H1 (cell line): ENCODE measurements around the gene PTAR1. TPM values are rescaled to one million over a fixed set of nuclear protein-coding genes. Genes with fewer than 3 reads are reported as not detected.

Source experiments
- CEBPB ChIP-seq: IDR thresholded peaks from 2 replicates; pipeline ENCODE4 v1.6.1; 2012; ENCODE audit warnings: low read depth, low read length
- CHD7 ChIP-seq: fragments of 300-600 bp; sonication (generic); IDR thresholded peaks from 2 replicates; pipeline ENCODE4 v1.7.1; 2012; ENCODE audit warnings: low read length, moderate library complexity, mild to moderate bottlenecking, inconsistent platforms; ENCODE audit not compliant: insufficient replicate concordance
- GABPA ChIP-seq: IDR thresholded peaks from 2 replicates; pipeline ENCODE4 v1.6.1; 2011; ENCODE audit warnings: mild to moderate bottlenecking, low read length, moderate library complexity, borderline replicate concordance; ENCODE audit not compliant: insufficient read depth
- JUN ChIP-seq: IDR thresholded peaks from 2 replicates; pipeline ENCODE4 v1.6.1; 2011; ENCODE audit warnings: low read depth, mild to moderate bottlenecking, improper control_type of control experiment, low read length
- POLR2A ChIP-seq, 2 experiments: IDR thresholded peaks; 1 replicate in 1 of 2; 2 replicates in 1 of 2; pipeline ENCODE4 v1.6.1; 2011; ENCODE audit warnings: low read depth in 2 of 2, low read length in 2 of 2, mild to moderate bottlenecking in 2 of 2; ENCODE audit errors: control extremely low read depth in 1 of 2
- POLR2AphosphoS5 ChIP-seq: IDR thresholded peaks from 2 replicates; pipeline ENCODE4 v1.6.1; 2011; ENCODE audit warnings: low read depth, low read length
- RXRA ChIP-seq: IDR thresholded peaks from 2 replicates; pipeline ENCODE4 v1.6.1; 2011; ENCODE audit warnings: low read depth, mild to moderate bottlenecking, low read length, moderate library complexity; ENCODE audit not compliant: insufficient read depth
- SRF ChIP-seq: IDR thresholded peaks from 2 replicates; pipeline ENCODE4 v1.6.1; 2011; ENCODE audit warnings: mild to moderate bottlenecking, low read depth, low read length, moderate library complexity
- polyA plus RNA-seq, 7 experiments: library from polyadenylated mRNA; depleted of rRNA in 3 of 7; stranded (reverse) in 5 of 7; unstranded in 2 of 7; fragments of >200 nt in 5 of 7; fragments of 200-250 nt in 2 of 7; gene quantifications; 1 replicate in 5 of 7; 2 replicates in 1 of 7; 4 replicates in 1 of 7; pipeline versions ENCODE4 v1.2.1 to v1.2.3, GENCODE V29; 2011 to 2013; ENCODE audit warnings: missing spikeins in 2 of 7, mixed read lengths in 2 of 7
- total RNA-seq: library from RNA; stranded (reverse); fragmentation: NEBNext Ultra II Directional; extraction: Animal tissue kit (Norgen Biotek cat#: 25700); gene quantifications from 2 replicates; pipeline ENCODE4 v1.2.1, GENCODE V29; 2021
- TF ChIP-seq, protein P1 (sequence below): IDR thresholded peaks from 2 replicates; pipeline ENCODE4 v1.6.1; 2011; ENCODE audit warnings: low read length, improper control_type of control experiment

The PTAR1 gene
- total and polyA plus RNA-seq, 2 of the 8 experiments (the other 6 are each of a cell fraction or from before 2014, with no cell fraction given) = 19.5 to 84.9 TPM

GRCh38 chr9:69744688-69745380 lies 15.0 kb downstream of the PTAR1 start (continued):
- TF ChIP-seq CHD7 (no peak), POLR2AphosphoS5 (no peak), GABPA (no peak), SRF (no peak), JUN (no peak), CEBPB (no peak), POLR2A (IDR thresholded peaks at IDR 0.05; ENCODE audit: control extremely low read depth in 1 of 2, low read depth in 2 of 2, low read length in 2 of 2) (no peak), RXRA (no peak)
- TF ChIP-seq, protein P1, sequence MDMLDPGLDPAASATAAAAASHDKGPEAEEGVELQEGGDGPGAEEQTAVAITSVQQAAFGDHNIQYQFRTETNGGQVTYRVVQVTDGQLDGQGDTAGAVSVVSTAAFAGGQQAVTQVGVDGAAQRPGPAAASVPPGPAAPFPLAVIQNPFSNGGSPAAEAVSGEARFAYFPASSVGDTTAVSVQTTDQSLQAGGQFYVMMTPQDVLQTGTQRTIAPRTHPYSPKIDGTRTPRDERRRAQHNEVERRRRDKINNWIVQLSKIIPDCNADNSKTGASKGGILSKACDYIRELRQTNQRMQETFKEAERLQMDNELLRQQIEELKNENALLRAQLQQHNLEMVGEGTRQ = no peak
